NAMALWA (cell line): ENCODE data around the gene SYNPO.

ENCODE experiments used
- DNase-seq: peaks from one replicate; pipeline ENCODE4 v3.0.0-alpha.2; 2015; ENCODE audit warnings: low spot score

Gene SYNPO

GRCh38 chr5:150625164-150625535, 15.3 kb upstream of the SYNPO start:
- DNase-seq, result no peak

DNA sequence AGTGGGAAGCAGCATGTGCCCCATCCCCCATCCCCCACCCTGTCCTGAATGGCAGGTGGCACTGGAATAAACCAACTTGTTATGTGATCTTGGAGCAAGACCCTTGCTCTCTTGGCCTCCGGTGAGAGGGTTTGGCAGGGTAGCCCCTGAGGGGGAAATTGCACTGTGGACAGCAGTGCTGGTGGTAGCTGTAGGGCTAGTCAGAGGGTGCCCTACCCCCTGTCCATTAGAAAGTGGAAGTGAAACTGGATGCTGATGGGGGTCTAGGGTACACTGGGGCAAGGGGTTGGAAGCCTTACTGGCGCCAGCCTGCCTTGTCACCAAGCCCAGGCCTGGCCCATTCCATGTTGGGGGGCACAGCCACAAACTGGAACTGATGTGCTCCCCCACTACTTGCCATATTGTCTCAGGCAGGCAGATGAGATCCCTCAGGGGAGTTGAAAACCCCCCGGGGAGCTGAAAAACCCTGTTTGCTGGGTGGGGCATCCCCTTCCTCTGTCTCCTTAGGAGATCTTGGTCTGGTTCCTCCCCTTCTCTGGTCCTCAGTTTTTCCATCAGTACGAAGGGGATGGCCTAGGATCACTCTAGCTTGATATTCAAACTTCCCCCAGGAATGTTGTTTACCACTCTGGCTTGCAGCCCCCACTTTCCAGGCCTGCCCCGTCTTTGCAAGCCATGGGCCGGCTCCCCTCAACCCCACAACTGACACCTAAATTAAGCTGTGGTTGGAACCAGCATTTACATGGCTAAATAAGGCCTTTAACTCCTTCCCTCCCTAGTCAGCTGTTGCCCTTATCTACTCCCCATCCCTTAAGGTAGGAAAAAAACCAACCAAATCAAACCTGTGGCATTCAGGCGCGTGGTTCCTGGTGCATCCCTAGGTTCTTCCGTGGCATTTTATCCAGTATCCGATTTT, 14.4 kb upstream of the SYNPO start:
- DNase-seq, result peak; percentile 48

DNA sequence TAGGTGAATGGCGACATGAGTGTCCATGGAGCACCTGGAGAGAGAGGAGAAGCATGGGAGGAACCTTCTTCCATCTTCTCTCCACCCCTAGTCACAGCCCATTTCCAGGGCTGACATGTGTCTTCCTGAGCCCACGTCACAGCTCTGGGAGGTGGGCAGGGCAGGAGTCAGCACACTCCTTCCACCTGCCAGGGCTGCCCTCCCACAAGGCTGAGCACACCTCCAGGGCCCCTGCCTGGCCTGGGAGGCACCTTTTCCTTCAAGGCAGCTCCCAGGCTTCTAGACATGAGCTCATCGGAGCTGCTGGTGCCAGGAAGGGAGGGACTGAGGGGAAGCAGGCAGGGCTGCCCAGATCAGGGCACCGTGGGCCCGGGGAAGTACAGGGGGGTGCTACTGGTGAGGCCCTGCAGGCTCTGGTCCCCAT, 13.6 kb upstream of the SYNPO start:
- DNase-seq, result no peak

GRCh38 chr5:150627731-150628545, 12.5 kb upstream of the SYNPO start:
- DNase-seq, result no peak

DNA sequence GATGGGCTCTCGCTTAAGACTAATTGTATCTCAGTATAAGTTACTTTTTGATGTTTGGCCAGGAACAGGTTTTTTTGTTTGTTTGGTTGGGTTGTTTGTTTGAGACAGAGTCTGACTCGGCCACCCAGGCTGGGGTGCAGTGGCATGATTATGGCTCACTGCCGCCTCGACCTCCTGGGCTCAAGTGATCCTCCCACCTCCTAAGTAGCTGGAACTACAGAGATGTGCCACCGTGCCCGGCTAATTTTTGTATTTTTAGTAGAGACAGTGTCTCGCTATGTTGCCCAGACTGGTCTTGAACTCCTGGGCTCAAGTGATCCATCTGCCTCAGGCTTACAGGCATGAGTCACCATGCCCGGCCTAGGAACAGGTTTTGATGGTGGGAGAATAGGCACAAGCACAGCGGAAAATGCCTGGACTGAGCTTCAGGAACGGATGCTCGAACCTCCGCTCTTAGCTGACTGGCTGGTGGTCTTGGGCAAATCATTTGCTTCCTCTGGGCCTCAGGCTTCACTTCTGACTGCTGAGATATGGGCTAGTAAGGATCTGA, 11.4 kb upstream of the SYNPO start:
- no peak for DNase-seq

DNA sequence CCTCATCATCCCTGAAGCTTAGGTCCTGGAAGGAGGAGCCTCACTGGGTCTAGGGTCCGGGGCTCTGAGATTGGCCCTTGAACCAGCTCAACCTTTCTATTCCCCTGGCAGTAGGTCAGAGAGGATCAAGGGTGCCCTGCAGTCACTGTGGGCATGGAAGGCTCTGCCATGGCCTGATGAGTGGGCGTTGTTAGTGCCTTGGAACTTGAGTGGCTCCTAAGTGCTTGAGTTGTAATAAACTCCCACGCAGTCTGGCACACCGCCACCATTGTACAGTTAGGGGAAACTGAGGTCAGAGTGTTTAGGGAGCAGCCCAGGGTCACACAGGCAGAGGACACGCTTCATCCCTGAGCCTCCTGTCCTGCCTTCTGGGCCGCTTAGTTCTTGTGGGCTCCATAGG, 10.4 kb upstream of the SYNPO start:
- DNase-seq, result no peak

- DNase-seq, result no peak
Observed at GRCh38 chr5:150630461-150631325, 9.8 kb upstream of the SYNPO start.

DNA sequence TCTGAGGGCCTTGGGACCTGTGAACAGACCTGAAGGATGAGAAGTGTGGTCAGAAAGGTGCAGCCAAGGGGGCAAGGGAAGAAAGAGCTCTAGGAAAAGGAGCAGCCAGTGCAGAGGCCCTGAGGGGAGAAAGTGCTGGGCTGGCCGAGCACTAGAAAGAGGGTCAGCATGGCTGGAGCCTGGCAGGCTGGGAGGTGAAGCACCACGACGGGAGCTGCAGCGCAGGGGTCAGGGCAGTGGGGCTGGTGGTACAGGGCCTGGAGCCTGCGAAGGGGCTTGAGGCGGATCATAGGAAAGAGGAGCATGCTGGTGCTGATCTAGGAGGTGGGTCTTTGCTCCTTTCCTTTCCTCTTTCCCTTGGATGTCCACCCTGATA, 9.1 kb upstream of the SYNPO start:
- DNase-seq, result no peak

GRCh38 chr5:150632305-150633160, 7.9 kb upstream of the SYNPO start:
- DNase-seq, result no peak

DNA sequence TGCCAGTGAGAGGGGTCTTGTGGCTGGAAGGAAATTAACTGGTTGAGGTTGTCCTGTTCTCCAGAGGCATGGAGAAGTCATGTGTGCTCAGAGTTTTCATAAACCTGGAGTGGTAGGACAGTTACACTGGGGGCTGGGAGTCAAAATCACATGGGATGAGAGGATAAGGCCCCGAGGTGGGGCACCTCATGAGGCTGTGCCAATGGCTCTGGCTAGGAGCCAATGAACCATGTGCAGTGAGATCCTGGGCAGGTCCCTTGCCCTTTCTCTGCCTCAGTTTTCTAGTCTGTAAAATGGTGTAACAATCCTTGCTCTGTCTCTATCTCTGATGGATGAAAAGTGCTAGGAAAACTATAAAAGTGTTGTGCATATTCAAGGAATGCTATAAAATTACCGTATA, 7.0 kb upstream of the SYNPO start:
- no peak for DNase-seq

GRCh38 chr5:150636391-150637244, 3.8 kb upstream of the SYNPO start:
- no peak for DNase-seq

DNA sequence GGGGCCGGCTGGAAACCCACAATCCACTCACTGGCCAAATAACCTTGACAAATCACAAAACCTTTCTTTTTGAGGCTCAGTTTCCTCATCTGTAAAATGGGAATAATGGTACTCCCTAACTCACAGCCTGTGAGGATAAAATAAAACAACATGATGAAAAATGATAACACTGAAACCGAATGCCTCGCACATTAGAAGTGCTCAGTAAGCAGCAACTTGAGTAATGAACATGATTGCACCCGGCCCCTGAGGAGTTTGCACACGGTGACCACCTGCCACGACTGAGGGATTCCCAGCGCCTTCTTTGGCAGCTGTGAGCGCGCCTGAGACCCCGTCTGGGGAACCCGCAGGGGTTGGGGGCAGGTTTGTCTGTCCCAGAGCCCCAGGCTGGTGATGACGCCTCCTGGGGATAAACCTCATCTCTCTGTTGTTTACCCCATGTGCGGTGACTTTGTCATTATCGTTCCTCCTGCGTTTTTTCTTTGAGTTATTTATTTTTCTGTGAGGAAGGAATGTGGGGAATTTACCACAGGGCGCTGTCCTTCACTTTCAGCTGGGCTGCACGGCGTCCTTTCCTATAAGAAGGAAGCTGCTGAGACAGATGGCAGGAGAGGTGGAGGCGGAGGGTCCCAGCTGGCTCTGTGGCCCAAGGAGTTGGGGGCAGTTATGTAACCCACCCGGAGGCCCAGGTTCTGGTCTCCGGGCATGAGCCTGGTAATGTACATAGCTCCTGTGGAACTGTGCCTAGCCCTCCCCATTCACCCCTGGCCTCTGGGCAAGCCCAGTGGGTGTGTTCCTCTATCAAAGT, 3.0 kb upstream of the SYNPO start:
- no peak for DNase-seq

GRCh38 chr5:150638053-150638444, 2.4 kb upstream of the SYNPO start:
- no peak for DNase-seq

DNA sequence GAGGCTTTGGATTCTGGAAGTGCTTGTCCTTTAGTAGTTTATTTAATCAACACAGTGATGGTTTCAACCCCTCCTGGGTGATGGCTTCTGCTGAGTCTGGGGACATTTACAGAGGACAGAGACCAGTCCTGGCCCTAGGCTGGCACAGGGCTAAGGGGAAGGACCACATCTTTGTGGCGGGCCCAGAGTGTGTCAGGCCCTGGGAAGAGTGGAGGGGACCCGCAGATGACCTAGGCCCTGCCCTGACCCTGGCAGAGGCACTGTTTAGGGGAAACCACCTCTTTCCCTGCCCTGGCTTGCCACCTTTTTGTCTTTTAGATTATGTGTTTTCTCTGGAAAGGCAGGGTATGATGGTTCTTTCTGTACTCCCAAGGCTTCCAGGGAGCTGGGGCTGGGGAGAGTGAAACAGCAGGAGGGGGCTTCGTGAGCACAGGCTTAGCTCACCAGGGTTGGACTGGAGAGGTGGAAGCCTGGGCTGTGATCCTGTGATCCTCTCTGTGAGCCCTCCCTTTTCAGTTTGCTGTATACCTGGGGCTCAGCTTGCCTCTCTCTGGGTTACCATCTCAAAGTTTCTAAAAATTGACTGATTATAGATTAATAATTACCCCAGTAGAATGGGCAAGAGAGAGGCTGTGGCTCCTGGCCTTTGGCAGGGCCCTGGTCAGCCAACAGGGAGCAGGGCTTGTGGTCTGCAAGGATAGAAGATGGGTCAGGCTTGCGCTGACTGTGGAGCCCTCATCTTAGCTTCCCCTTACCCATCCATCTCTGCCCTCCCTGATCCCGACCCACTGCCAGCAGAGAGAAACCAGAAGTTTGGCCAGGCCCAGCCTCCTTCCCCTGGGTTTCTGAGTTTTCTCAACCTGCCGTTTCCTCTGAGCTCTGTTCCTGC, 1.7 kb upstream of the SYNPO start:
- DNase-seq, result no peak

DNA sequence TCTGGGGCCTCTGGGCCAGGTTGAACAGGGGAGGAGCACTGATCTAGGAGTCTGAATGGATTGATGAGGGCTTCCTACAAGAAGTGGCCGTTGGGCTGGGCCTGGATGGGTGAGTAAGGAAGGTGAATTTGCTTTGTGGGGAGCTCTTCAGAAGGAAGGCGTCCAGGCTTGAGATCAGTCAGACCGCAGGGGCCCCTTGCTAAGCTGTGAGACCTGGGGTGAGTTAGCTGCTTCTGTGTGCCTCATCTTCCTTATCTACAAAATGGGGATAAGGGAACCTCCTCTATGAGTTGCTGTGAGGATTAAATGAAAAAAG, 1.1 kb upstream of the SYNPO start:
- no peak for DNase-seq

DNA sequence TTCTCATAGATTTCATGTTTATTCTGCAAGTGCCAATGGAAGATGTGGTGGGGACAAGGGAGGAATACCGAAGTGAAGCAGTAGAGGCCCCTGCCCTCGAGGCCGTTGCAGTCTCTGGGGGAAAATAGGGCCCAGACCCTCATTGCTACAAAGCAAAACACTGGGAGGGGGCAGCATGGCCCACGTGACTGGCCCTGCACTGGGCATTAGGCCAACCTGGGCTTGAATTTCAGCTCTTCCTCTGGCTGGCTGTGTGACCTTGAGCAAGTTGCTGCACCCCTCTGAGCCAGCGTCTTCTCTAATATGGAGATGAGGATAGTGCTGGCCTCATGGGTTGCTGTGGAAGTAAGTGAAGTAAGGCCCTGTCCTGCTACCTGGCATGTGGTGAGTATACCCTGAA, 709 bp upstream of the SYNPO start:
- no peak for DNase-seq

- no peak for DNase-seq
Observed at GRCh38 chr5:150641006-150641570, 628 bp downstream of the SYNPO start.
